ENCODE measurements around the gene NPEPL1.

NPEPL1 gene

DNA sequence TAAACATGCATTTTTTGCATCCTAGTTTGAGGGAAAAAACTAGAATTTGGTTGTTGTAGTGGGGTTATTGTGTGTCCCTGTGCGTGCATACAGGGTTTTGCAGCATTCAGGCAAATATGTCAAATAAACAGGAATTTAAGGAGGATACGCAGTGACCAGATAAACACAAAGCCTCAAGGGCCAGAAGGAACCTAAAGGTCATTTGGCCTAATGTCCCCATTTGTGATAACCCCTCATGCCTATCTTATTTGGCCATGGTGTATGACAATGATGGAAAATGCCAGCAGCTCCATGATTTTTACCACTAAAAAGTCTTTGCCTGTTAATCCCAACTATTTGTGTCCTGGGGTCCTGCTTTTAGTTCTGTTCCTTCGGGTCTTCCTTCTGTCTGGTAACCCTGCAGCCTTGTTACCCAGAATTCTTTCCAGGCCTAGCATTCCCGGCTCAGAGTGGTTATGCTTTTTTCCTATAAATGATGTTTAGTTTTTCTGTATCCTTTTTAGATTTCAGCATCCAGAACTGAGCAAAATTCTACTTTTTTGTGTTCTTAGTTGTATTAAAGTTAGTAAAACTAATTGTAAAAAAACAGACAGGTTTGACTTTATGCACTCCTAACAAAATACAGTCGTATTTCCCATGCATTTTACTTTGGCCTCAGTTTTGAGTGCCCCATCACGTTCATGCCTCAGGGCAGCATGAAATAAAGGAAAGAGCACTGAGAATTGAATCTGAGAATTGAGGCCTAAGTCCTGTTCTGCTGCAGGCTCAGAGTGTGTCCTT, 37.1 kb upstream of the NPEPL1 start:
- no peak overlapping the region for H3K18ac ChIP-seq (ENCODE audit: low read depth in 1 of 2, low read length in 2 of 2)
- WGBS: 84% methylated on average over 5 of the region's 6 CpGs
- no peak overlapping the region for H2BK5ac ChIP-seq (ENCODE audit: low read depth, low read length, poor library complexity, severe bottlenecking)
- no peak overlapping the region for H3K23ac ChIP-seq (ENCODE audit: low read length in 2 of 2)
- no peak overlapping the region for H2BK120ac ChIP-seq (ENCODE audit: low read depth, low read length)
- H3K27ac ChIP-seq (ENCODE audit: low read length, poor library complexity, severe bottlenecking): no peak overlapping the region
- H3K36me3 ChIP-seq (ENCODE audit: control insufficient read depth in 1 of 2, insufficient read depth in 2 of 2, low read depth in 1 of 2, low read length in 2 of 2): peaks cover 0 to 14% of the 10 kb centered on the region in 2 experiments
- H3K9ac ChIP-seq (ENCODE audit: low read length): peak overlapping the region; percentile 58
- no peak overlapping the region for H3K14ac ChIP-seq (ENCODE audit: low read length in 2 of 2)
- H3K4me1 ChIP-seq (ENCODE audit: control insufficient read depth, insufficient read depth, low read depth, low read length): peaks cover 4% of the 10 kb centered on the region
- H3K79me1 ChIP-seq (replicated peaks; ENCODE audit: low read length, poor library complexity, severe bottlenecking): peaks cover 2% of the 10 kb centered on the region
- H4K91ac ChIP-seq (ENCODE audit: low read length): no peak overlapping the region
- H3K4me2 ChIP-seq (ENCODE audit: low read length, poor library complexity, severe bottlenecking): no peak overlapping the region
- H3K4ac ChIP-seq (ENCODE audit: low read depth in 1 of 2, low read length in 2 of 2): no peak overlapping the region
- DNase-seq: no peak
- H4K8ac ChIP-seq (ENCODE audit: low read length): no peak overlapping the region
- H3K27me3 ChIP-seq (ENCODE audit: control insufficient read depth in 1 of 2, insufficient read depth in 1 of 2, low read length in 2 of 2): no peaks in the 10 kb centered on the region
- H2AFZ ChIP-seq (ENCODE audit: low read depth, low read length): no peak overlapping the region
- H3K9me3 ChIP-seq (ENCODE audit: control insufficient read depth, low read length): no peaks in the 10 kb centered on the region
- no peak overlapping the region for H2BK15ac ChIP-seq (ENCODE audit: low read depth, poor library complexity, severe bottlenecking)
- no peak overlapping the region for H2AK5ac ChIP-seq (ENCODE audit: low read length, severe bottlenecking)
- H3K4me3 ChIP-seq (ENCODE audit: insufficient read depth in 1 of 2, low read depth in 1 of 2, low read length in 2 of 2): peak overlapping the region in 1 of 2 experiments; percentile 28
- no peak overlapping the region for H2BK12ac ChIP-seq (ENCODE audit: low read length in 2 of 2)

- H3K4me1 ChIP-seq (ENCODE audit: control insufficient read depth, insufficient read depth, low read depth, low read length): peaks cover 6% of the 10 kb centered on the region
- no peak overlapping the region for H2BK5ac ChIP-seq (ENCODE audit: low read depth, low read length, poor library complexity, severe bottlenecking)
- H3K27ac ChIP-seq (ENCODE audit: low read length, poor library complexity, severe bottlenecking): no peak overlapping the region
- H3K36me3 ChIP-seq (ENCODE audit: control insufficient read depth in 1 of 2, insufficient read depth in 2 of 2, low read depth in 1 of 2, low read length in 2 of 2): peaks cover 9 to 25% of the 10 kb centered on the region in 2 experiments
- H3K18ac ChIP-seq (ENCODE audit: low read depth in 1 of 2, low read length in 2 of 2): no peak overlapping the region
- 100% methylated on average over 1 of the region's 2 CpGs for WGBS
- H3K23ac ChIP-seq (ENCODE audit: low read length in 2 of 2): no peak overlapping the region
- H4K8ac ChIP-seq (ENCODE audit: low read length): no peak overlapping the region
- no peak overlapping the region for H3K14ac ChIP-seq (ENCODE audit: low read length in 2 of 2)
- DNase-seq: no peak
- H3K4me3 ChIP-seq (ENCODE audit: insufficient read depth in 1 of 2, low read depth in 1 of 2, low read length in 2 of 2): peak overlapping the region in 1 of 2 experiments; percentile 28
- H2BK120ac ChIP-seq (ENCODE audit: low read depth, low read length): no peak overlapping the region
- peak overlapping the region; percentile 4 for H3K4me2 ChIP-seq (ENCODE audit: low read length, poor library complexity, severe bottlenecking)
- H3K9ac ChIP-seq (ENCODE audit: low read length): peak overlapping the region; percentile 58
- no peak overlapping the region for H4K91ac ChIP-seq (ENCODE audit: low read length)
- H2BK12ac ChIP-seq (ENCODE audit: low read length in 2 of 2): no peak overlapping the region
- H3K79me1 ChIP-seq (replicated peaks; ENCODE audit: low read length, poor library complexity, severe bottlenecking): peaks cover 2% of the 10 kb centered on the region
- no peak overlapping the region for H2BK15ac ChIP-seq (ENCODE audit: low read depth, poor library complexity, severe bottlenecking)
- H3K4ac ChIP-seq (ENCODE audit: low read depth in 1 of 2, low read length in 2 of 2): no peak overlapping the region
- H2AFZ ChIP-seq (ENCODE audit: low read depth, low read length): no peak overlapping the region
- H3K27me3 ChIP-seq (ENCODE audit: control insufficient read depth in 1 of 2, insufficient read depth in 1 of 2, low read length in 2 of 2): no peaks in the 10 kb centered on the region
- no peaks in the 10 kb centered on the region for H3K9me3 ChIP-seq (ENCODE audit: control insufficient read depth, low read length)
- peak overlapping the region; percentile 10 for H2AK5ac ChIP-seq (ENCODE audit: low read length, severe bottlenecking)
These were observed 35.8 kb upstream of the NPEPL1 start for GRCh38 chr20:58656831-58657230.

DNA sequence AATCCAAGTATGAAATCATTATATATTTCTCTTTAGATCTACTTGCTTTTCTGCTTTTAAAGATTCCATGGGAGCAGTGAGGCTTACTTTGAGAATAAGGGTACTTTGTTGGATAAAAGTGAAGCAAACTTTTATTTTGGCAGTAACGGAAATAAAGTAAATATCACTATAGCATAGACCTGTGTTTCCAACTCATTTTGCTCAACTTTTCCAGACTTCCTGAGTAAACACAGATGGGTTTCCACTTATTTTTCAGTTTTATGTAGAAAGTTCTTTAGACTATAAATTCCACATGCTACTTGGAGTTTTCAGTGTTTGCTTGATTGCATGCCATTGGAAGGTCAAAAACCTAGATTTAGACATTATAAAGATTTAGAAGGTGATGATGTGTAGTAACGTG, 35.3 kb upstream of the NPEPL1 start:
- H3K4ac ChIP-seq (ENCODE audit: low read depth in 1 of 2, low read length in 2 of 2): no peak overlapping the region
- no peak overlapping the region for H3K18ac ChIP-seq (ENCODE audit: low read depth in 1 of 2, low read length in 2 of 2)
- H4K8ac ChIP-seq (ENCODE audit: low read length): no peak overlapping the region
- H3K27me3 ChIP-seq (ENCODE audit: control insufficient read depth in 1 of 2, insufficient read depth in 1 of 2, low read length in 2 of 2): no peaks in the 10 kb centered on the region
- peak overlapping the region in 1 of 2 experiments; percentile 28 for H3K4me3 ChIP-seq (ENCODE audit: insufficient read depth in 1 of 2, low read depth in 1 of 2, low read length in 2 of 2)
- peaks cover 6% of the 10 kb centered on the region for H3K4me1 ChIP-seq (ENCODE audit: control insufficient read depth, insufficient read depth, low read depth, low read length)
- H3K23ac ChIP-seq (ENCODE audit: low read length in 2 of 2): no peak overlapping the region
- no peak overlapping the region for H3K27ac ChIP-seq (ENCODE audit: low read length, poor library complexity, severe bottlenecking)
- no peak for DNase-seq
- peak overlapping the region; percentile 58 for H3K9ac ChIP-seq (ENCODE audit: low read length)
- no peak overlapping the region for H2AK5ac ChIP-seq (ENCODE audit: low read length, severe bottlenecking)
- H2BK5ac ChIP-seq (ENCODE audit: low read depth, low read length, poor library complexity, severe bottlenecking): no peak overlapping the region
- H3K4me2 ChIP-seq (ENCODE audit: low read length, poor library complexity, severe bottlenecking): no peak overlapping the region
- no peak overlapping the region for H4K91ac ChIP-seq (ENCODE audit: low read length)
- H2BK15ac ChIP-seq (ENCODE audit: low read depth, poor library complexity, severe bottlenecking): no peak overlapping the region
- H2AFZ ChIP-seq (ENCODE audit: low read depth, low read length): no peak overlapping the region
- H3K36me3 ChIP-seq (ENCODE audit: control insufficient read depth in 1 of 2, insufficient read depth in 2 of 2, low read depth in 1 of 2, low read length in 2 of 2): peaks cover 9 to 29% of the 10 kb centered on the region in 2 experiments
- no peak overlapping the region for H2BK12ac ChIP-seq (ENCODE audit: low read length in 2 of 2)
- no peak overlapping the region for H3K14ac ChIP-seq (ENCODE audit: low read length in 2 of 2)
- H2BK120ac ChIP-seq (ENCODE audit: low read depth, low read length): no peak overlapping the region
- H3K9me3 ChIP-seq (ENCODE audit: control insufficient read depth, low read length): no peaks in the 10 kb centered on the region
- whole genome bisulfite sequencing: 92% methylated on average over 1 of the region's 2 CpGs
- peaks cover 3% of the 10 kb centered on the region for H3K79me1 ChIP-seq (replicated peaks; ENCODE audit: low read length, poor library complexity, severe bottlenecking)

DNA sequence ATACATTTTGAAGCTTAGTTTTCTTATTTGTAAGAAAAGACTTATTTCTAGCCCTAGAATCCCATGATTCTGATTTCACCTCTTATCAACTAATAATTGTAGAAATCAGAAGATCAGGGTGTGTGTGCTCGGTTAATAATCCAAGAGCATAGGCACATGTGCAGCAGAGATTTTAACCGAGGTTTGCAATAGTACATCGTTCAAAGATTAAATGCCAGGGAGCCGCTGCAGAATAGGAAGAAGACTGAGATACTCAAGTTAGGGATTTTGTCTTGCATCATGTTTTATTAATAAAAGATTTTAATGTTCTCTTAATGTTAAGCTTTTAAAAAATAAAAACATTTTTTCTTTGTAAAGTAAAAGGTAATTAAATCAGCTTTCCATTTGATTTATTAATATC, 34.6 kb upstream of the NPEPL1 start:
- Histone ChIP-seq H2BK12ac (ENCODE audit: low read length in 2 of 2) (no peak overlapping the region), H3K4me1 (ENCODE audit: control insufficient read depth, insufficient read depth, low read depth, low read length) (peaks cover 6% of the 10 kb centered on the region), H4K8ac (ENCODE audit: low read length) (no peak overlapping the region), H3K9ac (ENCODE audit: low read length) (peak overlapping the region; percentile 58), H3K36me3 (ENCODE audit: control insufficient read depth in 1 of 2, insufficient read depth in 2 of 2, low read depth in 1 of 2, low read length in 2 of 2) (peaks cover 9 to 33% of the 10 kb centered on the region in 2 experiments), H2BK120ac (ENCODE audit: low read depth, low read length) (no peak overlapping the region), H3K9me3 (ENCODE audit: control insufficient read depth, low read length) (no peaks in the 10 kb centered on the region), H3K79me1 (replicated peaks; ENCODE audit: low read length, poor library complexity, severe bottlenecking) (peaks cover 4% of the 10 kb centered on the region), H3K14ac (ENCODE audit: low read length in 2 of 2) (no peak overlapping the region), H2BK15ac (ENCODE audit: low read depth, poor library complexity, severe bottlenecking) (no peak overlapping the region), H3K27me3 (ENCODE audit: control insufficient read depth in 1 of 2, insufficient read depth in 1 of 2, low read length in 2 of 2) (no peaks in the 10 kb centered on the region), H2BK5ac (ENCODE audit: low read depth, low read length, poor library complexity, severe bottlenecking) (no peak overlapping the region), H3K18ac (ENCODE audit: low read depth in 1 of 2, low read length in 2 of 2) (no peak overlapping the region), H2AK5ac (ENCODE audit: low read length, severe bottlenecking) (no peak overlapping the region), H2AFZ (ENCODE audit: low read depth, low read length) (no peak overlapping the region), H3K23ac (ENCODE audit: low read length in 2 of 2) (no peak overlapping the region), H3K4me2 (ENCODE audit: low read length, poor library complexity, severe bottlenecking) (no peak overlapping the region), H3K4me3 (ENCODE audit: insufficient read depth in 1 of 2, low read depth in 1 of 2, low read length in 2 of 2) (peak overlapping the region in 1 of 2 experiments; percentile 27), H3K27ac (ENCODE audit: low read length, poor library complexity, severe bottlenecking) (no peak overlapping the region), H3K4ac (ENCODE audit: low read depth in 1 of 2, low read length in 2 of 2) (no peak overlapping the region), H4K91ac (ENCODE audit: low read length) (no peak overlapping the region)
- no peak for DNase-seq
- 100% methylated on average over 4 of the region's 4 CpGs for WGBS

All from mesenchymal stem cell (in vitro differentiated cells and primary cell).